ENCODE results near the gene TCF7L2.

Gene TCF7L2

DNA sequence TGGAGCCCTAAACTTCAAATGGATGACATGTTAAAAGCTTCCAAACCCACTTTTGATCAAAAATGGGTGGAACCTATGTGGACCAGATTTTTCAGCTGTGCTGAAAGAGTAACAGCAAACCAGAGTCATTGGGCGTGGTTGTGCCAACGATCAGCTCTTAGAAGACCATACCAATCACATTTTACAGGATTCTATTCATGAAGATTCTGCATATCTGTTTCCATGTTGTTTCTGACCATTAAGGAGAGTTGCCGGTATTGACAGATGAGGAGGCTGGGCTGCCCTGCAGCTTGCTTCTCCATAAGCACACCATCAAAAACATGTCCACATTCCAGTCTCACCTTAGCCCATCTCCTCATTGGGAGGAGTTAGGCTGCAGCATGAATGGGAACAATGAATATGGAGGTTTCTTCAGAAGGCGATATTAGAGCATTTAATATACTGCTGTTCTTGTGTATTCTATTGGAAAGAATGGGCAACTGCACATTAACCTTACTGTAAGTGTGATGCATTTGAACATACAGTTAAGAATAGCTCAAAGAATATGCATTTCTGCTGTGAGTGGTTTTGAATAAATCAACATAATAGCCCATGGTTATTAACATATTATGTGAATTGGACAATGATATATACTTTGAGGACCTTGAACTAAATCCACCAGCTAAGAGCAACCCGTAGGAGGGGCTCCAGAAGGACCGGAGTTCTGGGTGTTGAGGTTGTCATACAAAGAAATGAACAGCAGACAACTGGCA, 116.7 kb downstream of the TCF7L2 start:
- ATAC-seq, result no peak
- TF ChIP-seq PATZ1 (CRISPR knock-in tag; IDR thresholded peaks at IDR 0.05; ENCODE audit: borderline replicate concordance) (no peak), CSRNP3 (CRISPR knock-in tag; IDR thresholded peaks at IDR 0.05) (no peak), GLIS3 (CRISPR knock-in tag; IDR thresholded peaks at IDR 0.05) (no peak), ESRRG (CRISPR knock-in tag; IDR thresholded peaks at IDR 0.05) (no peak), TOX (CRISPR knock-in tag; IDR thresholded peaks at IDR 0.05; ENCODE audit: borderline replicate concordance) (no peak), SNAI2 (CRISPR knock-in tag; IDR thresholded peaks at IDR 0.05) (no peak), CSDC2 (CRISPR knock-in tag; IDR thresholded peaks at IDR 0.05) (no peak), CREB5 (CRISPR knock-in tag; IDR thresholded peaks at IDR 0.05; ENCODE audit: low read depth) (no peak), OSR1 (CRISPR knock-in tag; IDR thresholded peaks at IDR 0.05) (no peak), ZNF70 (CRISPR knock-in tag; IDR thresholded peaks at IDR 0.05) (no peak), ZFP3 (CRISPR knock-in tag; IDR thresholded peaks at IDR 0.05) (no peak)

- no peak for ATAC-seq
- TF ChIP-seq ZNF70 (CRISPR knock-in tag; IDR thresholded peaks at IDR 0.05) (no peak), ISL1 (CRISPR knock-in tag; IDR thresholded peaks at IDR 0.05) (no peak), ZC3H10 (CRISPR knock-in tag; IDR thresholded peaks at IDR 0.05) (no peak), TOX (CRISPR knock-in tag; IDR thresholded peaks at IDR 0.05; ENCODE audit: borderline replicate concordance) (no peak), ESRRG (CRISPR knock-in tag; IDR thresholded peaks at IDR 0.05) (no peak), PATZ1 (CRISPR knock-in tag; IDR thresholded peaks at IDR 0.05; ENCODE audit: borderline replicate concordance) (no peak), ZFP30 (CRISPR knock-in tag; IDR thresholded peaks at IDR 0.05) (no peak), ZNF8 (CRISPR knock-in tag; IDR thresholded peaks at IDR 0.05) (no peak), BACH2 (CRISPR knock-in tag; IDR thresholded peaks at IDR 0.05; ENCODE audit: borderline replicate concordance) (no peak), CREB5 (CRISPR knock-in tag; IDR thresholded peaks at IDR 0.05; ENCODE audit: low read depth) (no peak), ARNTL (CRISPR knock-in tag; IDR thresholded peaks at IDR 0.05; ENCODE audit: borderline replicate concordance, low read depth) (no peak), SNAI2 (CRISPR knock-in tag; IDR thresholded peaks at IDR 0.05) (no peak), TCF4 (CRISPR knock-in tag; IDR thresholded peaks at IDR 0.05; ENCODE audit: borderline replicate concordance) (no peak), ZFP3 (CRISPR knock-in tag; IDR thresholded peaks at IDR 0.05) (no peak), RARB (CRISPR knock-in tag; IDR thresholded peaks at IDR 0.05) (no peak), OSR1 (CRISPR knock-in tag; IDR thresholded peaks at IDR 0.05) (no peak), GLIS3 (CRISPR knock-in tag; IDR thresholded peaks at IDR 0.05) (no peak)
- TF ChIP-seq, protein P1, sequence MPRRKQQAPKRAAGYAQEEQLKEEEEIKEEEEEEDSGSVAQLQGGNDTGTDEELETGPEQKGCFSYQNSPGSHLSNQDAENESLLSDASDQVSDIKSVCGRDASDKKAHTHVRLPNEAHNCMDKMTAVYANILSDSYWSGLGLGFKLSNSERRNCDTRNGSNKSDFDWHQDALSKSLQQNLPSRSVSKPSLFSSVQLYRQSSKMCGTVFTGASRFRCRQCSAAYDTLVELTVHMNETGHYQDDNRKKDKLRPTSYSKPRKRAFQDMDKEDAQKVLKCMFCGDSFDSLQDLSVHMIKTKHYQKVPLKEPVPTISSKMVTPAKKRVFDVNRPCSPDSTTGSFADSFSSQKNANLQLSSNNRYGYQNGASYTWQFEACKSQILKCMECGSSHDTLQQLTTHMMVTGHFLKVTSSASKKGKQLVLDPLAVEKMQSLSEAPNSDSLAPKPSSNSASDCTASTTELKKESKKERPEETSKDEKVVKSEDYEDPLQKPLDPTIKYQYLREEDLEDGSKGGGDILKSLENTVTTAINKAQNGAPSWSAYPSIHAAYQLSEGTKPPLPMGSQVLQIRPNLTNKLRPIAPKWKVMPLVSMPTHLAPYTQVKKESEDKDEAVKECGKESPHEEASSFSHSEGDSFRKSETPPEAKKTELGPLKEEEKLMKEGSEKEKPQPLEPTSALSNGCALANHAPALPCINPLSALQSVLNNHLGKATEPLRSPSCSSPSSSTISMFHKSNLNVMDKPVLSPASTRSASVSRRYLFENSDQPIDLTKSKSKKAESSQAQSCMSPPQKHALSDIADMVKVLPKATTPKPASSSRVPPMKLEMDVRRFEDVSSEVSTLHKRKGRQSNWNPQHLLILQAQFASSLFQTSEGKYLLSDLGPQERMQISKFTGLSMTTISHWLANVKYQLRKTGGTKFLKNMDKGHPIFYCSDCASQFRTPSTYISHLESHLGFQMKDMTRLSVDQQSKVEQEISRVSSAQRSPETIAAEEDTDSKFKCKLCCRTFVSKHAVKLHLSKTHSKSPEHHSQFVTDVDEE (CRISPR knock-in tag; IDR thresholded peaks at IDR 0.05), result no peak
- TF ChIP-seq, protein P2, sequence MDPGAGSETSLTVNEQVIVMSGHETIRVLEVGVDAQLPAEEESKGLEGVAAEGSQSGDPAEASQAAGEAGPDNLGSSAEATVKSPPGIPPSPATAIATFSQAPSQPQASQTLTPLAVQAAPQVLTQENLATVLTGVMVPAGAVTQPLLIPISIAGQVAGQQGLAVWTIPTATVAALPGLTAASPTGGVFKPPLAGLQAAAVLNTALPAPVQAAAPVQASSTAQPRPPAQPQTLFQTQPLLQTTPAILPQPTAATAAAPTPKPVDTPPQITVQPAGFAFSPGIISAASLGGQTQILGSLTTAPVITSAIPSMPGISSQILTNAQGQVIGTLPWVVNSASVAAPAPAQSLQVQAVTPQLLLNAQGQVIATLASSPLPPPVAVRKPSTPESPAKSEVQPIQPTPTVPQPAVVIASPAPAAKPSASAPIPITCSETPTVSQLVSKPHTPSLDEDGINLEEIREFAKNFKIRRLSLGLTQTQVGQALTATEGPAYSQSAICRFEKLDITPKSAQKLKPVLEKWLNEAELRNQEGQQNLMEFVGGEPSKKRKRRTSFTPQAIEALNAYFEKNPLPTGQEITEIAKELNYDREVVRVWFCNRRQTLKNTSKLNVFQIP (CRISPR knock-in tag; IDR thresholded peaks at IDR 0.05; ENCODE audit: borderline replicate concordance, low read depth), result no peak
These were observed 117.5 kb downstream of the TCF7L2 start for GRCh38 chr10:113067501-113067900.

Measured in SK-N-SH treated with all-trans-retinoic acid at 6 μM for 48 hours (cell line).